GM10266 (cell line): ENCODE results near the gene GNB1L.

Source experiments
- DNase-seq: peaks from one replicate; pipeline ENCODE4 v3.0.0; 2012; ENCODE audit errors: extremely low spot score
- TF ChIP-seq, protein P1 (sequence below): IDR thresholded peaks from 2 replicates; pipeline ENCODE4 v1.5.1; 2012; ENCODE audit warnings: mild to moderate bottlenecking, low read depth; ENCODE audit not compliant: control insufficient read depth, insufficient read depth; ENCODE audit errors: missing control alignments

Gene GNB1L

DNA sequence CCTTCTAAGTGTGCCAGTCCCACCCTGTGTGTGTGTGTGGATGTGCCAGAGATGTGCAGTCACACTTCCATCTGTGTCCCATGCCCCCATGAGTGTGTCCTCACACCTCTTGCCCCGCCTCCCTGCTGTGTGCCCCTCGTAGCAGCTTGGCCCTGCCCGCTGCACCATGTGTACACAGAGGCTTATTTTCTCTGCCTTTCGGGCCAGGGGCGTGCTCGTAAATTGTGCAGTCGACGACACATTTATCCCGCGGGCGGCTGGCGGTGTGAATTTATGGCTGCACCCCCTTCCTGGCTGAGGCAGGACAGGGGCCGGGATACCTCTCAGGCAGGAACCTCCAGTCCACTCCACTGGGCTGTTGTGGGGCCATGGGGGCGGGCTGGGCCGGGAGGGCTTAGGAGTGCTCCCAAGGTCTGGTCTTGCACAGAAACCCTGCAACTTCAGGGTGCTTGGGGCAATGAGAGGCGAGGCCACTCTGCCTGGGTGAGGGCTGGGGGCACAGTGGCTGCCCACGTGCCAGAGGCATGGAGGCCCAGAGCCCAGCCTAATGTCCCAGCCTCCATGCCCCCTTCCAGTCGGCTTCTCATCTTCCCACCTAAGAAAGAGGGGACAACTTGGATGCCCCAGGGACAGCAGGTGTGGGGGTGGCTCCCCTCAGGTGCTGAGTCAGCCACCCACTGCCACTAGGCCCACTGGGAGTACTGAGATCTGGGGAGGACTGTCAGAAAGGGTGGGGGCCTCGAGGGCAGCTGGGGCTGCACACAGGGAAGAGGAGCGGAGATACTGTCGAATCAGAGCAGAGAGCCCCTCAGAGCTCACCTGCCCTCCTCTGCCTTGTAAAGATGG lies 118.8 kb downstream of the GNB1L start:
- TF ChIP-seq, protein P1, sequence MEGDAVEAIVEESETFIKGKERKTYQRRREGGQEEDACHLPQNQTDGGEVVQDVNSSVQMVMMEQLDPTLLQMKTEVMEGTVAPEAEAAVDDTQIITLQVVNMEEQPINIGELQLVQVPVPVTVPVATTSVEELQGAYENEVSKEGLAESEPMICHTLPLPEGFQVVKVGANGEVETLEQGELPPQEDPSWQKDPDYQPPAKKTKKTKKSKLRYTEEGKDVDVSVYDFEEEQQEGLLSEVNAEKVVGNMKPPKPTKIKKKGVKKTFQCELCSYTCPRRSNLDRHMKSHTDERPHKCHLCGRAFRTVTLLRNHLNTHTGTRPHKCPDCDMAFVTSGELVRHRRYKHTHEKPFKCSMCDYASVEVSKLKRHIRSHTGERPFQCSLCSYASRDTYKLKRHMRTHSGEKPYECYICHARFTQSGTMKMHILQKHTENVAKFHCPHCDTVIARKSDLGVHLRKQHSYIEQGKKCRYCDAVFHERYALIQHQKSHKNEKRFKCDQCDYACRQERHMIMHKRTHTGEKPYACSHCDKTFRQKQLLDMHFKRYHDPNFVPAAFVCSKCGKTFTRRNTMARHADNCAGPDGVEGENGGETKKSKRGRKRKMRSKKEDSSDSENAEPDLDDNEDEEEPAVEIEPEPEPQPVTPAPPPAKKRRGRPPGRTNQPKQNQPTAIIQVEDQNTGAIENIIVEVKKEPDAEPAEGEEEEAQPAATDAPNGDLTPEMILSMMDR, result no peak
- no peak for DNase-seq

DNA sequence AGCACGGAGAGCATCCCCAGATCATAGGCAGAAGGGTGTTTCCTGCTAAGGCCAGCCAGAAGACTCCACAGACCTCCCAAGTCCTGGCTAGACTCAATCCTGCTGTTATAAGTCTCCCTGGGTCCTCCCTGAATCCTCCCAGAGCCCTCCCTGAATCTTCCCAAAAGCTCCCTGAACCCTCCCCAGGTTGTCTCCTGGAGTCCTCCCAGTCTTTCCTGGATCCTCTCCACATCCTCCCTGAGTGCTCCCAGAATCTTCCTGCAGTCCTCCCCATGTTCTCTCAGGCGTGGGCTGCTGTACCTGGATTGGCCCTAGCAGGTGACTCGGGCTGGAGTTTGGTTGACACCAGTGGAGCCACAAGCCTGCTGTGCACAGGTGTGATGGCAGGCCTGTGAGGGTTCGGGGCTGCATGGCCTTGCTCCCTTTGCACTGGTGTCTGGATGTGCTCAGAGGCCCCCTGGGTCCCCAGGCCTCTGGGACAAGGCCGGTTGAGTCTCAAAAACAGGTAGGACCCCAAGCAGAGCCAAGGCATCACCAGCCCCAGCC lies 119.8 kb downstream of the GNB1L start:
- DNase-seq, result no peak
- TF ChIP-seq, protein P1, result no peak

DNA sequence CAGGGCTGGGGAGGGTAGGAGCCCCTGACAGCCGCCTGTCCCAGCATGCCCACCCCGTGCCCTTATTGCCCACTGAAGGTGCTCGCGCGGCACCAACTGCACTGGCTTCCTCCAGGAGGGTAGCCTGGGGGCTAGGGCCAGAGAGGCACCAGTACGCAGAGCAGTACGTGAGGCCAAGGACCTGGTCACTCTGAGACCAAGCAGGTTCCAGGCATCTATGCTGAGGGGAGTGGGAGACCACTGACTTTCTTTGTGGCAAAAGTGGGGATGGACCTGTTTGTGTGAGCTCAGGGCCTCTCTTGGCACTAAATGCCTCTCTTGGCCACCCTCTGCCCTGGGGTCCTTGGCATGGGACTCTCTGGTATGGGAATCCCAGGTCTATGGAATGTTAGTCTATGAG lies 120.5 kb downstream of the GNB1L start:
- TF ChIP-seq, protein P1, result no peak
- DNase-seq, result no peak

DNA sequence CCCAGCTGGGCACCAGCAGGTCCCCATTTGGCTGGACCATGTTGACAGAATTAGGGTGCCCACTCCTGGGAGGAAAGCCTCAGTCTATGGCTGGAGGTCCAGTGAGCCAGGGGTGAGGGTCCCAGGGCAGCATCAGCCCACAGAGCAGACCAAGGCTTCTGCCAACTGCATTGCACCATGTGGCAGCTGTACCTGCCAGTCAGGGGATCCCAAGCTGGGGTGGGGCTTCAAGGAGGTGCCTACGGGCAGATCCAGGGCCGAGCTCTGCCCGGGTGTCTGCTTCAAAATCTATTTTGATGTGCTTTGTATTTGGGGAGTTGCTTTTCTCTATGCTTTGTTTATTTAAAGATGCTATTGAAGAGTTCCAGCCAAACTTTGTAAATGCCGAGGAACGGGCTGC lies 120.9 kb downstream of the GNB1L start:
- DNase-seq, result no peak
- TF ChIP-seq, protein P1, result no peak
